HEK293T (cell line): ENCODE results near the gene OR5B3.

Source experiments
- ARNT ChIP-seq: fragments of 450-650 bp; IDR thresholded peaks from 2 replicates; pipeline ENCODE4 v1.6.1; 2017; ENCODE audit warnings: mild to moderate bottlenecking
- BHLHE40 ChIP-seq: fragments of 450-650 bp; IDR thresholded peaks from 2 replicates; pipeline ENCODE4 v1.6.1; 2016; ENCODE audit warnings: mild to moderate bottlenecking, moderate library complexity, borderline replicate concordance
- CTBP1 ChIP-seq: fragments of 450-650 bp; IDR thresholded peaks from 2 replicates; pipeline ENCODE4 v1.6.1; 2016; ENCODE audit warnings: borderline replicate concordance
- FOXM1 ChIP-seq: fragments of 450-650 bp; IDR thresholded peaks from 2 replicates; pipeline ENCODE4 v1.6.1; 2017; ENCODE audit warnings: mild to moderate bottlenecking, borderline replicate concordance
- HDGF ChIP-seq: fragments of 450-650 bp; IDR thresholded peaks from 2 replicates; pipeline ENCODE4 v1.6.1; 2017; ENCODE audit warnings: antibody characterized with exemption, borderline replicate concordance
- NFRKB ChIP-seq: fragments of 450-650 bp; IDR thresholded peaks from 2 replicates; pipeline ENCODE4 v1.6.1; 2016; ENCODE audit warnings: mild to moderate bottlenecking, moderate library complexity
- PKNOX1 ChIP-seq: fragments of 450-650 bp; IDR thresholded peaks from 2 replicates; pipeline ENCODE4 v1.6.1; 2016
- SP1 ChIP-seq: fragments of 450-650 bp; IDR thresholded peaks from 2 replicates; pipeline ENCODE4 v1.6.1; 2017
- SUZ12 ChIP-seq: fragments of 450-650 bp; IDR thresholded peaks from 2 replicates; pipeline ENCODE4 v1.6.1; 2016; ENCODE audit warnings: mild to moderate bottlenecking
- ZNF384 ChIP-seq: fragments of 450-650 bp; IDR thresholded peaks from 2 replicates; pipeline ENCODE4 v1.6.1; 2016

- TF ChIP-seq SP1: no peak
- TF ChIP-seq FOXM1: no peak
- TF ChIP-seq ZNF384: no peak
- no peak for TF ChIP-seq BHLHE40
- no peak for TF ChIP-seq PKNOX1
- no peak for TF ChIP-seq NFRKB
- TF ChIP-seq ARNT: no peak
- no peak for TF ChIP-seq CTBP1
- no peak for TF ChIP-seq SUZ12
- TF ChIP-seq HDGF: no peak
These were observed 47.7 kb downstream of the OR5B3 start, which contains the start of gene OR5B17 for GRCh38 chr11:58358969-58359368.
